ENCODE data around the gene BRME1.
A peak's percentile ranks its signal among the peaks of the same experiment; 100 is the strongest.

The BRME1 gene

DNA sequence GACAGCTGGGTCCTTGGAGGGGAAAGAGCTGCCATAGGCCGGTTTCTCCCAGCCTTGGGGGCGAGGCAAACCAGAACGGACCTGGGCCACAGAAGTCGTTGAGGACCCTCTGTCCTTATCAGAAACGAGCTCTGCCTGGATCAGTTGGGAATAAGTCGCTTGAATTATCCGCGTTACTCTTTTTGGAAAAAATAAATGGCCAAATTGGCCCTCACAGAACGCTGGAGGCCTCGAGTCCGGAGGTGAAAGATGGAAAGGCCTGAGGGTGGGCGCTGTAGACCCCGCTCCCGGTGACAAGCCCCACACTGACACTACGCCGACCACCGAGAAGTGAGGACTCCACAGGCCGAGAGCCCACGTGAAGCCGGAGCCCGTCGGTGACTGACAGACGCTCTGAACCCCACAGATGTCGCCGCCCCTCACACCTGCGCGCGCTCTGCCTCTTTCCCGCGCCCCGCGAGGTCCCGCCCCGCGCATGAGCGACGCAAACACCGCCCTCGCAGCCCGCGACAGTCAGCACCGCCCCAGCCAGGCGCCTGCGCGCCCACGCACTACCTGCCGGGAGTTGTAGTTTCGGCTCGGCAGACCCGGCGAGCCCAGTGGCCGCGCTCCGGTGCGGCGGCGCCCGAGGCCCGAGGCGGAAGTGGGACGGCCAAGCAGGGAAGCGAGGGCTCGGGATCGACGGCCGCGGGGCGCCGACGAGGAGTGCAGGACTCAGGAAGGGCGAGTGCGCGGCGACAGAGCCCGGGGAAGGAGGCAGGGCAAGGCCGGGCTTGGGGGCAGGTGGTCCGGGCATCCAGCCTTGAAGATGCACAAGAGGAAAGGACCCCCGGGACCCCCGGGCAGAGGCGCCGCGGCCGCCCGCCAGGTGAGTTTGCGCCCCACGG lies at the start of gene BRME1, which contains the start of gene CC2D1A:
BRME1 (minus strand) TSS at position 484 of the 887 bp plus-strand sequence. CDS start 1,225 bp downstream, outside the sequence.
CC2D1A (plus strand) TSS at position 568 of the 887 bp plus-strand sequence; CDS start at position 809, 241 bp downstream.
- TF ChIP-seq ELF4 (IDR thresholded peaks at IDR 0.05) (peak; percentile 36; the same call in 1 of the 2 replicates), L3MBTL2 (conservative IDR thresholded peaks at IDR 0.05) (peak; percentile 99), BHLHE40 (IDR thresholded peaks at IDR 0.05; ENCODE audit: borderline replicate concordance) (no peak), PKNOX1 (IDR thresholded peaks at IDR 0.05) (peak; percentile 89)
- ChIA-PET POLR2A (interaction anchor here (0.9 kb wide), 1 partner anchor 12 kb away, joined by 3 read pairs; no protein-coding TSS in a partner anchor), CTCF (interaction anchor here (0.5 kb wide), 1 partner anchor 30 kb away, joined by 3 read pairs; no protein-coding TSS in a partner anchor)
- DNase-seq (ENCODE audit: extremely low spot score): peak; percentile 98

DNA sequence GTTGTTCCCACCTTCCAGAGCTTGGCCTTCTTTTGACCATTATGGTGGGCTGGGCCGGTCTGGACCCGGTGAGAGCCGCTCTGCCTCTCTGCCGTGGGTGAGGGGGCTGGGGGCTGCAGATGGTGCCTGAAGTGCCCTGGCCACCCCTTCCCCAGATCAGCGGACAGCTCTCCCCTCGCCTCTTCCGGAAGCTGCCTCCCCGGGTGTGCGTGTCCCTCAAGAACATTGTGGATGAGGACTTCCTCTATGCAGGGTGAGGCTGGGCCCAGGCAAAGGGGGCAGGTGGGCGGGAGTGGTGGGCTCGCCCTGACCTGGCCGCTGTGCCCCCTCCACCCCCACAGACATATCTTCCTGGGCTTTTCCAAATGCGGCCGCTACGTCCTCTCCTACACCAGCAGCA lies 48.3 kb upstream of the BRME1 start:
- DNase-seq (ENCODE audit: extremely low spot score): no peak
- CTCF ChIA-PET: no interaction called here
- POLR2A ChIA-PET: interaction anchor here (1.2 to 2.4 kb wide), 2 partner anchors 15 to 52 kb away, joined by 6 to 9 read pairs; partner anchors contain the start of gene RFX1
- TF ChIP-seq ZNF384 (IDR thresholded peaks at IDR 0.05) (no peak), ARNT (IDR thresholded peaks at IDR 0.05) (no peak), TARDBP (IDR thresholded peaks at IDR 0.05) (no peak), ELF4 (IDR thresholded peaks at IDR 0.05) (no peak), PKNOX1 (IDR thresholded peaks at IDR 0.05) (no peak), BHLHE40 (IDR thresholded peaks at IDR 0.05; ENCODE audit: borderline replicate concordance) (no peak), FOXM1 (IDR thresholded peaks at IDR 0.05; ENCODE audit: borderline replicate concordance) (no peak), CTBP1 (IDR thresholded peaks at IDR 0.05; ENCODE audit: borderline replicate concordance) (no peak), FOXA1 (IDR thresholded peaks at IDR 0.05) (no peak), NFRKB (IDR thresholded peaks at IDR 0.05) (no peak), L3MBTL2 (conservative IDR thresholded peaks at IDR 0.05) (no peak), HDGF (IDR thresholded peaks at IDR 0.05; ENCODE audit: borderline replicate concordance) (no peak), SP1 (IDR thresholded peaks at IDR 0.05) (no peak), LEF1 (IDR thresholded peaks at IDR 0.05; ENCODE audit: borderline replicate concordance) (no peak), SUZ12 (IDR thresholded peaks at IDR 0.05) (no peak), FOXK2 (IDR thresholded peaks at IDR 0.05) (no peak)

DNA sequence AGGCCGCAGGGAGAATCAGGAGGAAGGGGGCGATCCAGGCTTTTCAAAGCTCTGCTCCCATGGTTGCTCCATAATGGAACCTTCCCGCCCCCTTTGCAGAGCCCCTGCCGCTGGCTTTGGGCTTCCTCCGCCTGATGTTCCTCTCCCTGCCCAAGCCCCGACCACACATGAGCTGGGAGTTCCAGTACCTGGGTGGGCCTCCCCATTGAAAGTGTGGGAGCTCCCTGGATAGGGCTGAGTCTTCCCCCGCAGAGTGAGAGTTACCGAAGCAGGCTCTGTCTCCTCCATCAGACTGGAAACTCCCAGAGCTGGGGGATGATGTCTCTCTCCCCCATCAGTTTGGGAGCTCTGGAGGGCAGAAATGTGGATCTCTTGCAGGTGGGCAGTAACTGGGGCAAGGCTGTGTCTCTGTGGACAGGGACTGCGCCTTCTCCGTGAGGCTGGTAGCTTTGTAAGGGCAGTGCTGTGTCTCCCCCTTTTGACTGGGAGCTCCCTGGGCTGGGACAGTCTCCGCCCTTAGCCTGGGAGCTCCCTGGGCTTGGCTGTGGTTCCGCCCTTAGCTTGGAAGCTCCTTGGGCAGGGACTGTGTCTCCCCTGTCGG lies 47.1 kb upstream of the BRME1 start:
- DNase-seq (ENCODE audit: extremely low spot score): no peak
- TF ChIP-seq NFRKB (IDR thresholded peaks at IDR 0.05) (no peak), L3MBTL2 (conservative IDR thresholded peaks at IDR 0.05) (no peak), LEF1 (IDR thresholded peaks at IDR 0.05; ENCODE audit: borderline replicate concordance) (no peak), FOXA1 (IDR thresholded peaks at IDR 0.05) (no peak), ZNF384 (IDR thresholded peaks at IDR 0.05) (no peak), BHLHE40 (IDR thresholded peaks at IDR 0.05; ENCODE audit: borderline replicate concordance) (no peak), CTBP1 (IDR thresholded peaks at IDR 0.05; ENCODE audit: borderline replicate concordance) (no peak), SUZ12 (IDR thresholded peaks at IDR 0.05) (no peak), TARDBP (IDR thresholded peaks at IDR 0.05) (no peak), ARNT (IDR thresholded peaks at IDR 0.05) (no peak), SP1 (IDR thresholded peaks at IDR 0.05) (no peak)
- CTCF ChIA-PET: interaction anchor here (0.9 to 1.7 kb wide), 2 partner anchors 17 to 120 kb away, joined by 3 read pairs; partner anchors contain the start of gene MISP3
- POLR2A ChIA-PET: interaction anchor here (0.5 to 2.4 kb wide), 10 partner anchors 14 to 544 kb away, joined by 3 to 9 read pairs (median 4); partner anchors contain the start of genes IL27RA, MISP3, PODNL1 and RFX1

GRCh38 chr19:13952154-13952930 lies 46.4 kb upstream of the BRME1 start, which contains the start of gene DCAF15:
TSS of gene DCAF15 (plus strand) at chr19:13952509. CDS start at chr19:13952513, 4 bp downstream.
- POLR2A ChIA-PET: interaction anchor here (0.5 to 2.4 kb wide), 10 partner anchors 14 to 544 kb away, joined by 3 to 9 read pairs (median 4); partner anchors contain the start of genes MISP3, PODNL1 and RFX1
- TF ChIP-seq CTBP1 (IDR thresholded peaks at IDR 0.05; ENCODE audit: borderline replicate concordance) (no peak), LEF1 (IDR thresholded peaks at IDR 0.05; ENCODE audit: borderline replicate concordance) (no peak), BHLHE40 (IDR thresholded peaks at IDR 0.05; ENCODE audit: borderline replicate concordance) (no peak), TARDBP (IDR thresholded peaks at IDR 0.05) (no peak), FOXM1 (IDR thresholded peaks at IDR 0.05; ENCODE audit: borderline replicate concordance) (no peak), NFRKB (IDR thresholded peaks at IDR 0.05) (no peak), HDGF (IDR thresholded peaks at IDR 0.05; ENCODE audit: borderline replicate concordance) (no peak), ZNF384 (IDR thresholded peaks at IDR 0.05) (no peak), PKNOX1 (IDR thresholded peaks at IDR 0.05) (peak; percentile 100), ELF4 (IDR thresholded peaks at IDR 0.05) (peak; percentile 28; the same call in 1 of the 2 replicates), SP1 (IDR thresholded peaks at IDR 0.05) (peak; percentile 45; the same call in 1 of the 2 replicates), FOXA1 (IDR thresholded peaks at IDR 0.05) (no peak), FOXK2 (IDR thresholded peaks at IDR 0.05) (no peak), SUZ12 (IDR thresholded peaks at IDR 0.05) (no peak), L3MBTL2 (conservative IDR thresholded peaks at IDR 0.05) (no peak), ARNT (IDR thresholded peaks at IDR 0.05) (no peak)
- DNase-seq (ENCODE audit: extremely low spot score): peak; percentile 100
- CTCF ChIA-PET: interaction anchor here (0.9 to 1.7 kb wide), 3 partner anchors 18 to 163 kb away, joined by 3 read pairs; partner anchors contain the start of gene MISP3
